Measurements from ENCODE around the gene TEAD2. TPM values are rescaled to one million over a fixed set of nuclear protein-coding genes. Genes with fewer than 3 reads are reported as not detected.
A peak's percentile ranks its signal among the peaks of the same experiment; 100 is the strongest.
"Not testable (repeated sequence)": the region's sequence is repeated elsewhere in the genome, so short reads cannot be mapped to it uniquely, and the experiment has no call there.

Gene TEAD2
- total RNA-seq, 1 donor from 2014 or later, result 168 TPM

GRCh38 chr19:49315111-49315510 is 47.1 kb downstream of the TEAD2 start:
- DNase-seq (ENCODE audit: low spot score in 2 of 2, unreplicated experiment in 2 of 2), result no peak

GRCh38 chr19:49309087-49309486 is 53.1 kb downstream of the TEAD2 start:
- TF ChIP-seq CTCF (IDR thresholded peaks at IDR 0.05; ENCODE audit: unreplicated experiment), result no peak
- no peaks in the 10 kb centered on the region for H3K4me1 Mint-ChIP-seq
- peaks cover 16% of the 10 kb centered on the region for H3K36me3 Mint-ChIP-seq
- H3K27ac Mint-ChIP-seq, result no peak overlapping the region
- H3K4me3 Mint-ChIP-seq, result no peak overlapping the region
- H3K27me3 Mint-ChIP-seq (ENCODE audit: low read depth), result no peaks in the 10 kb centered on the region
- H3K9me3 Mint-ChIP-seq, result peaks cover 3% of the 10 kb centered on the region
- DNase-seq (ENCODE audit: low spot score in 2 of 2, unreplicated experiment in 2 of 2), result no peak

More at GRCh38 chr19:49315111-49315510, 47.1 kb downstream of the TEAD2 start:
- Mint-ChIP-seq H3K4me3 (no peak overlapping the region), H3K36me3 (peaks cover 33% of the 10 kb centered on the region), H3K27ac (no peak overlapping the region), H3K9me3 (peaks cover 20% of the 10 kb centered on the region), H3K4me1 (no peaks in the 10 kb centered on the region), H3K27me3 (ENCODE audit: low read depth) (no peaks in the 10 kb centered on the region)
- no peak for TF ChIP-seq CTCF (IDR thresholded peaks at IDR 0.05; ENCODE audit: unreplicated experiment)

- H3K27me3 Mint-ChIP-seq (ENCODE audit: low read depth); DNase-seq (ENCODE audit: low spot score in 2 of 2, unreplicated experiment in 2 of 2); H3K4me1 Mint-ChIP-seq; H3K27ac Mint-ChIP-seq; H3K4me3 Mint-ChIP-seq: not testable (repeated sequence)
- H3K9me3 Mint-ChIP-seq, result peaks cover 17% of the 10 kb centered on the region
- H3K36me3 Mint-ChIP-seq, result peaks cover 18% of the 10 kb centered on the region
Observed at GRCh38 chr19:49306734-49307133, 55.5 kb downstream of the TEAD2 start.

GRCh38 chr19:49301866-49302252 is 60.4 kb downstream of the TEAD2 start:
- H3K27me3 Mint-ChIP-seq (ENCODE audit: low read depth), result no peaks in the 10 kb centered on the region
- no peak for TF ChIP-seq CTCF (IDR thresholded peaks at IDR 0.05; ENCODE audit: unreplicated experiment)
- H3K4me3 Mint-ChIP-seq, result no peak overlapping the region
- peaks cover 17% of the 10 kb centered on the region for H3K9me3 Mint-ChIP-seq
- H3K4me1 Mint-ChIP-seq, result peaks cover 2% of the 10 kb centered on the region
- no peak overlapping the region for H3K27ac Mint-ChIP-seq
- peaks cover 2% of the 10 kb centered on the region for H3K36me3 Mint-ChIP-seq
- no peak for DNase-seq (ENCODE audit: low spot score in 2 of 2, unreplicated experiment in 2 of 2)

GRCh38 chr19:49301165-49301865 is 60.9 kb downstream of the TEAD2 start:
- DNase-seq (ENCODE audit: low spot score in 2 of 2, unreplicated experiment in 2 of 2), result peak; percentile 53 to 78
- TF ChIP-seq CTCF (IDR thresholded peaks at IDR 0.05; ENCODE audit: unreplicated experiment), result peak; percentile 89
- Mint-ChIP-seq H3K4me1 (peaks cover 2% of the 10 kb centered on the region), H3K4me3 (no peak overlapping the region), H3K36me3 (peaks cover 2% of the 10 kb centered on the region), H3K27ac (no peak overlapping the region), H3K27me3 (ENCODE audit: low read depth) (no peaks in the 10 kb centered on the region), H3K9me3 (peaks cover 17% of the 10 kb centered on the region)

GRCh38 chr19:49298653-49299052 is 63.6 kb downstream of the TEAD2 start:
- H3K4me3 Mint-ChIP-seq; H3K27me3 Mint-ChIP-seq (ENCODE audit: low read depth); H3K27ac Mint-ChIP-seq; H3K36me3 Mint-ChIP-seq; DNase-seq (ENCODE audit: low spot score in 2 of 2, unreplicated experiment in 2 of 2); H3K9me3 Mint-ChIP-seq; H3K4me1 Mint-ChIP-seq: not testable (repeated sequence)
